Lower leg skin (tissue), 3 donors: ENCODE results near the gene ZNF22.

Source experiments
- POLR2A ChIP-seq, 2 donors: fragments of 450-650 bp; IDR thresholded peaks; one replicate each; pipeline ENCODE4 v1.6.1; 2016 to 2017; ENCODE audit warnings: antibody characterized with exemption in 2 of 2, mild to moderate bottlenecking in 1 of 2, moderate library complexity in 1 of 2
- TF ChIP-seq, protein P1 (sequence below), 3 donors: fragments of 450-650 bp; IDR thresholded peaks; one replicate each; pipeline ENCODE4 v1.5.1; 2016; ENCODE audit warnings: antibody characterized with exemption in 3 of 3, mild to moderate bottlenecking in 3 of 3, moderate library complexity in 2 of 3

DNA sequence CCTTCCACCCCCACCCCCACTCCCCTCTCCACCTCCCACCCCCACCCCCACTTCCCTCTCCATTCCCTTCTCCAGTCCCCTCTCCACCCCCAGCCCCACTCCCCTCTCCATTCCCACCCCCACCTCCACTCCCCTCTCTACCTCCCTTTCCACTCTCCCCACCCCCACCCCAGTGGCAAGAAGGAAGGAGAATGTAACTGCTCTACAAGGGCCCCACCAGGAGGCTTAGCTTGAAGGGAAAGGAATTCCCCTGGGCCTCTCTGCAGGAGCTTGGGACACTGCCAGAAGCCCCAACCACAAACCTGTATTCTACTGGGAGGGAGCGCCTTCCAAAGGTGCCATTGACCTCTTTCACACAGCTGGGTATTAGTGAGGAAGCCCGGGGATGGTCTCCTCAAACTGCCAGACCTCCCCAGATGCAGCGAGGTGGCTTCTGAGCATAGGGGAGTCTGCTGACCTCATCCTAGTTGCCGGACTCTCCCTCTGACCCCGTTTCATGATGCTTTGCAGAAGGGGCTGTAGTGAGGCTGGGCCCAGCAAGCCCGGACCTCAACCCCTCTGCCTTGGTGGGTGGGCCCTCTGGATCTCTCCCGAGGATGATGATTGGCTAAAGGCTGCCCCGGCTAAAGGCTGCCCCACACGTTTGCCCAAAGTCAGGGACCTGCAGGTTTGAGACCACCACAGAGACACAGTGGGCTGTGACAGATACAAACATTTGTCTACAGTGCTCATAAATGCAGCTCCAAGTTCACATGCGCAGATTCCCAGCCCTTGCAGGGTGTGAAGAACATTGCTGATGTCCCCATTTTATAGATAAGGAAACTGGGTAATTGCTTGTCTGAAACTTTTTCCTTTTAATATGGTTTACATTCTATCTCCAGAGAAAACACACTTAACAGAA is 25.0 kb upstream of the ZNF22 start:
- TF ChIP-seq, protein P1, sequence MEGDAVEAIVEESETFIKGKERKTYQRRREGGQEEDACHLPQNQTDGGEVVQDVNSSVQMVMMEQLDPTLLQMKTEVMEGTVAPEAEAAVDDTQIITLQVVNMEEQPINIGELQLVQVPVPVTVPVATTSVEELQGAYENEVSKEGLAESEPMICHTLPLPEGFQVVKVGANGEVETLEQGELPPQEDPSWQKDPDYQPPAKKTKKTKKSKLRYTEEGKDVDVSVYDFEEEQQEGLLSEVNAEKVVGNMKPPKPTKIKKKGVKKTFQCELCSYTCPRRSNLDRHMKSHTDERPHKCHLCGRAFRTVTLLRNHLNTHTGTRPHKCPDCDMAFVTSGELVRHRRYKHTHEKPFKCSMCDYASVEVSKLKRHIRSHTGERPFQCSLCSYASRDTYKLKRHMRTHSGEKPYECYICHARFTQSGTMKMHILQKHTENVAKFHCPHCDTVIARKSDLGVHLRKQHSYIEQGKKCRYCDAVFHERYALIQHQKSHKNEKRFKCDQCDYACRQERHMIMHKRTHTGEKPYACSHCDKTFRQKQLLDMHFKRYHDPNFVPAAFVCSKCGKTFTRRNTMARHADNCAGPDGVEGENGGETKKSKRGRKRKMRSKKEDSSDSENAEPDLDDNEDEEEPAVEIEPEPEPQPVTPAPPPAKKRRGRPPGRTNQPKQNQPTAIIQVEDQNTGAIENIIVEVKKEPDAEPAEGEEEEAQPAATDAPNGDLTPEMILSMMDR (IDR thresholded peaks at IDR 0.05) = no peak
- TF ChIP-seq POLR2A (IDR thresholded peaks at IDR 0.05) = no peak
